ENCODE data around the gene DIDO1. TPM values are rescaled to one million over a fixed set of nuclear protein-coding genes. Genes with fewer than 3 reads are reported as not detected.

The DIDO1 gene
- total RNA-seq, 1 experiment from 2014 or later = 120 TPM

DNA sequence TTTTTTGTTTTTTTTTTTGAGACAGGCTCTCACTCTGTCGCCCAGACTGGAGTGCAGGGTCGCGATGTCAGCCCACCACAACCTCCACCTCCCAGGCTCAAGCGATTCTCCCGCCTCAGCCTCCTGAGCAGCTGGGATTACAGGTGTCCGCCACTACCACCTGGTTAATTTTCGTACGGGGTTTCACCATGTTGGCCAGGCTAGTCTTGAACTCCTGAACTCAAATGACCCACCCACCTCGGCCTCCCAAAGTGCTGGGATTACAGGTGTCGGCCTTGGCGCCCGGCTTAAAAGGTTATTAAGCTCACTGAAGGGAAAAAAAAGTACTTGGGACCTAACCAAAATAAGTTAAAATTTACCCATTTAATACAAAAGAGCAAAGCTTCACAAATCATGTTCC lies 66.6 kb downstream of the DIDO1 start:
- DNase-seq = no peak
- intact Hi-C loops (cut with micrococcal nuclease; ENCODE audit: unreplicated experiment) = loop anchor here (5.0 kb wide), 1 partner anchor 52 kb away; no protein-coding TSS in a partner anchor
- Histone ChIP-seq H3K4me3 (ENCODE audit: low read depth, low read length) (no peak overlapping the region), H3K27me3 (replicated peaks; ENCODE audit: control insufficient read depth, insufficient read depth, low read length) (no peaks in the 10 kb centered on the region), H3K4me1 (peaks cover 14% of the 10 kb centered on the region), H3K9me3 (peaks cover 12% of the 10 kb centered on the region), H3K36me3 (ENCODE audit: control insufficient read depth, insufficient read depth, low read length) (no peaks in the 10 kb centered on the region)
- H3K4me3 Mint-ChIP-seq (ENCODE audit: unreplicated experiment) = peak overlapping the region; percentile 65
- no peaks in the 10 kb centered on the region for H3K27me3 Mint-ChIP-seq (ENCODE audit: insufficient read depth, unreplicated experiment)
- TF ChIP-seq, protein P1, sequence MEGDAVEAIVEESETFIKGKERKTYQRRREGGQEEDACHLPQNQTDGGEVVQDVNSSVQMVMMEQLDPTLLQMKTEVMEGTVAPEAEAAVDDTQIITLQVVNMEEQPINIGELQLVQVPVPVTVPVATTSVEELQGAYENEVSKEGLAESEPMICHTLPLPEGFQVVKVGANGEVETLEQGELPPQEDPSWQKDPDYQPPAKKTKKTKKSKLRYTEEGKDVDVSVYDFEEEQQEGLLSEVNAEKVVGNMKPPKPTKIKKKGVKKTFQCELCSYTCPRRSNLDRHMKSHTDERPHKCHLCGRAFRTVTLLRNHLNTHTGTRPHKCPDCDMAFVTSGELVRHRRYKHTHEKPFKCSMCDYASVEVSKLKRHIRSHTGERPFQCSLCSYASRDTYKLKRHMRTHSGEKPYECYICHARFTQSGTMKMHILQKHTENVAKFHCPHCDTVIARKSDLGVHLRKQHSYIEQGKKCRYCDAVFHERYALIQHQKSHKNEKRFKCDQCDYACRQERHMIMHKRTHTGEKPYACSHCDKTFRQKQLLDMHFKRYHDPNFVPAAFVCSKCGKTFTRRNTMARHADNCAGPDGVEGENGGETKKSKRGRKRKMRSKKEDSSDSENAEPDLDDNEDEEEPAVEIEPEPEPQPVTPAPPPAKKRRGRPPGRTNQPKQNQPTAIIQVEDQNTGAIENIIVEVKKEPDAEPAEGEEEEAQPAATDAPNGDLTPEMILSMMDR (IDR thresholded peaks at IDR 0.05; ENCODE audit: insufficient read depth in 1 of 2, low read depth in 1 of 2, low read length in 1 of 2, severe bottlenecking in 1 of 2, unreplicated experiment in 1 of 2) = no peak
- CTCF ChIA-PET = no interaction called here
- H3K4me1 Mint-ChIP-seq (ENCODE audit: low read depth, unreplicated experiment) = peaks cover 15% of the 10 kb centered on the region
- peaks cover 14% of the 10 kb centered on the region for H3K36me3 Mint-ChIP-seq (ENCODE audit: insufficient read depth, unreplicated experiment)
- POLR2A ChIA-PET = no interaction called here
- no peak overlapping the region for H3K27ac Mint-ChIP-seq (ENCODE audit: unreplicated experiment)
- BruUV-seq (replicated peaks) = TSS peak; percentile 23
- H3K9me3 Mint-ChIP-seq (ENCODE audit: unreplicated experiment) = peaks cover 11% of the 10 kb centered on the region

DNA sequence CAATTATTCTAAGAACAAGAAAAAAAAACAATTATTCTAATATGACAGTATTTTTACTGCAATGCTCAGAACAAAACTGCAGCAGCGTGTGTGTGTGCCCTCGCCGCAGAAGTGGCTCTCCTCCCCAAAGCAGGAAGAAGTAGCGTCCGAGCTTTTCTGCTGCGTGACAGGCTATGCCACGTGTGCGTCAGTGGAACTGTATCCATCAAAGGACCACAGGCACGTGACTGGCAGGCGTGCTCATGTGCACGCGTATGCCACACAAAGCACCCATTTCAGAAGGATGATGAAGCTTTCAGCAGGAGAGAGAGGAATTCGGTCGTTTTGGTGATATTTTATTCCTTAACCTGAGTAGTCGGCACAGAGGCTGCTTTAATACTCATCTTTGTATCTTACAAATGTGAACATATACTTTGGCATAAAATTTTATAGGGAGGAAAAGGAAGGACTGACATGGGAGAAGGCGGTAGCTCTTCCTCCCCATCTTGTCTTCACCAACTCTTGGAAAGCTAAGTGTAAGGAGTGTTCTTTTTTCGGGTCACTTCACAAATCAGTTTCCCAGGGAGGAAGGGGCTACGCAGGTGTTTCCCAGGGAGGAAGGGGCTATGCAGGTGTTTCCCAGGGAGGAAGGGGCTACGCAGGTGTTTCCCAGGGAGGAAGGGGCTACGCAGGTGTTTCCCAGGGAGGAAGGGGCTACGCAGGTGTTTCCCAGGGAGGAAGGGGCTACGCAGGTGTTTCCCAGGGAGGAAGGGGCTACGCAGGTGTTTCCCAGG lies 68.1 kb downstream of the DIDO1 start:
- Mint-ChIP-seq H3K4me1 (ENCODE audit: low read depth, unreplicated experiment) (peaks cover 15% of the 10 kb centered on the region), H3K27me3 (ENCODE audit: insufficient read depth, unreplicated experiment) (no peaks in the 10 kb centered on the region), H3K4me3 (ENCODE audit: unreplicated experiment) (no peak overlapping the region), H3K36me3 (ENCODE audit: insufficient read depth, unreplicated experiment) (peaks cover 14% of the 10 kb centered on the region), H3K27ac (ENCODE audit: unreplicated experiment) (no peak overlapping the region), H3K9me3 (ENCODE audit: unreplicated experiment) (peaks cover 9% of the 10 kb centered on the region)
- TF ChIP-seq, protein P1 (IDR thresholded peaks at IDR 0.05; ENCODE audit: insufficient read depth in 1 of 2, low read depth in 1 of 2, low read length in 1 of 2, severe bottlenecking in 1 of 2, unreplicated experiment in 1 of 2) = no peak
- Histone ChIP-seq H3K4me1 (peaks cover 14% of the 10 kb centered on the region), H3K4me3 (ENCODE audit: low read depth, low read length) (no peak overlapping the region), H3K27me3 (replicated peaks; ENCODE audit: control insufficient read depth, insufficient read depth, low read length) (no peaks in the 10 kb centered on the region), H3K9me3 (0 out of 2 replicates have a peak, but pooled peaks cover 1% of the 10 kb centered on the region), H3K36me3 (ENCODE audit: control insufficient read depth, insufficient read depth, low read length) (no peaks in the 10 kb centered on the region)
- intact Hi-C loops (cut with micrococcal nuclease; ENCODE audit: unreplicated experiment) = no loop called here
- ChIA-PET CTCF (interaction anchor here (0.5 to 0.6 kb wide), 2 partner anchors 199 to 310 kb away, joined by 3 to 4 read pairs; no protein-coding TSS in a partner anchor), POLR2A (no interaction called here)
- DNase-seq = no peak
- no TSS peak for BruUV-seq (replicated peaks)

DNA sequence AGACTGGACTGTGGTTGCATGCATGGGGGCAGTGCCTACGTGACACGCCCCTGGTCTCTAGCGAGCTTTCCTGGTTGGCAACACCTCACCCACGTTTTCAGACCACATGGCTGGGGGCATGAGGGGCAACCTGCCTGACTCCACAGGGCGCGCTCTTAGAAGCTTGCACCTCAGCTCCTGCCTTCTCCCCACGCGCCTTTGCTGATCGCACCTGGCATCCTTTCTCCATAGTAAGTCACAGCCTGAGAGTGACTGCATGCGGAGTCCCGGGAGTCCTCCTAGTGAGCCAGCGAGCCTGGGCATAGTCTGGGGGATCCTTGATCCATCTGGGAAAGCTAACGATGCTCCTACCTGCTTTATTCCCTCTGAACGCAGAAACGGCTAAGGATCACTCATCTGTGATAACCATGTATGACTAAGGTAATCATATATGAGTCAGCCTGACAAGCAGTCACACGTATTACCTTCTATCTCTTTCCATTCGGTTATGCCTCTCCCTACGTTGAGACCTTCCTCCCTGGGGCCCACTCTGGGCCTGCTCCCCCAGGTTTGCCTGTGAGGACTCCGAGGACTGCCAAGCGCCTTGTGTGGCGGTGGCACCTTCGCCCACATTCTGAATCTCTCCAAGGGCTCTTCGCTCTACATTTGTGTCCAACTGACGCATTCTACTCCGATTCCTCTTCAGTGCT lies 69.2 kb downstream of the DIDO1 start:
- peaks cover 19% of the 10 kb centered on the region for H3K36me3 Mint-ChIP-seq (ENCODE audit: insufficient read depth, unreplicated experiment)
- Histone ChIP-seq H3K4me3 (ENCODE audit: low read depth, low read length) (no peak overlapping the region), H3K27me3 (replicated peaks; ENCODE audit: control insufficient read depth, insufficient read depth, low read length) (no peaks in the 10 kb centered on the region), H3K36me3 (ENCODE audit: control insufficient read depth, insufficient read depth, low read length) (no peaks in the 10 kb centered on the region), H3K9me3 (no peaks in the 10 kb centered on the region), H3K4me1 (peaks cover 11% of the 10 kb centered on the region)
- H3K9me3 Mint-ChIP-seq (ENCODE audit: unreplicated experiment) = no peaks in the 10 kb centered on the region
- H3K27me3 Mint-ChIP-seq (ENCODE audit: insufficient read depth, unreplicated experiment) = no peaks in the 10 kb centered on the region
- no TSS peak for BruUV-seq (replicated peaks)
- intact Hi-C loops (cut with micrococcal nuclease; ENCODE audit: unreplicated experiment) = no loop called here
- H3K27ac Mint-ChIP-seq (ENCODE audit: unreplicated experiment) = no peak overlapping the region
- H3K4me1 Mint-ChIP-seq (ENCODE audit: low read depth, unreplicated experiment) = peaks cover 7% of the 10 kb centered on the region
- DNase-seq = no peak
- CTCF ChIA-PET = no interaction called here
- TF ChIP-seq, protein P1 (IDR thresholded peaks at IDR 0.05; ENCODE audit: insufficient read depth in 1 of 2, low read depth in 1 of 2, low read length in 1 of 2, severe bottlenecking in 1 of 2, unreplicated experiment in 1 of 2) = no peak
- no peak overlapping the region for H3K4me3 Mint-ChIP-seq (ENCODE audit: unreplicated experiment)
- POLR2A ChIA-PET = interaction anchor here (0.6 kb wide), 1 partner anchor 78 kb away, joined by 8 read pairs; no protein-coding TSS in a partner anchor

Data from Caco-2 (cell line).